ENCODE measurements around the gene CHRFAM7A.
"Not testable (repeated sequence)": the region's sequence is repeated elsewhere in the genome, so short reads cannot be mapped to it uniquely, and the experiment has no call there.

Gene CHRFAM7A

DNA sequence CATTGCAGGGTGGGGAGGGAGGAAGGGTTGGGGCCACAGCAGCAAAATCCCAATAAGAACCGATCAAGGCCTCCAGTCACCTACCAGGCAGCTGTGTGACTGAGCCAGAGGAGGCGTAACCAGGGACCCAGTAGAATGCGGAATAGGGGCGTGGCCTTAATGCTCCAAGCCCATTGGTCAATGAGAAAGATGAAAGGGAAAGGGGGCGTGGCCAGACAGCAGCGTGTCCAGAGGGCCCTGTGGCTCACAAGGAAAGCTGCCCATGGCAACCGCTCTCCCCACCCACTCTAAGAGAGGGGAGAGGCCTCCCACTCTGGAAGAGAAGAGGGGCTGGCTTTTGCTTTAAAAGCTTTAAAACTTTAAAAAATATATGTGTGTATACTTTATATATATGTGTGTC is 20.8 kb upstream of the CHRFAM7A start, which contains the start of gene GOLGA8R:
Gene GOLGA8R, minus strand, starts transcription at position 101 of the 400 bp plus-strand sequence. Its CDS starts 98 bp downstream, at position 3.
- not testable (repeated sequence) for H2BK120ac ChIP-seq (ENCODE audit: low read depth, low read length); H4K8ac ChIP-seq (ENCODE audit: low read length); H3K9me3 ChIP-seq (ENCODE audit: control insufficient read depth, low read length); H3K18ac ChIP-seq (ENCODE audit: low read depth in 1 of 2, low read length in 2 of 2); H4K91ac ChIP-seq (ENCODE audit: low read length); H2BK12ac ChIP-seq (ENCODE audit: low read length in 2 of 2); H3K4ac ChIP-seq (ENCODE audit: low read depth in 1 of 2, low read length in 2 of 2); H3K36me3 ChIP-seq (ENCODE audit: control insufficient read depth in 1 of 2, insufficient read depth in 2 of 2, low read depth in 1 of 2, low read length in 2 of 2); H3K4me3 ChIP-seq (ENCODE audit: insufficient read depth in 1 of 2, low read depth in 1 of 2, low read length in 2 of 2); H3K23ac ChIP-seq (ENCODE audit: low read length in 2 of 2); H3K27ac ChIP-seq (ENCODE audit: low read length, poor library complexity, severe bottlenecking); H3K79me1 ChIP-seq (replicated peaks; ENCODE audit: low read length, poor library complexity, severe bottlenecking); H3K14ac ChIP-seq (ENCODE audit: low read length in 2 of 2); H3K4me2 ChIP-seq (ENCODE audit: low read length, poor library complexity, severe bottlenecking); H3K9ac ChIP-seq (ENCODE audit: low read length); H3K4me1 ChIP-seq (ENCODE audit: control insufficient read depth, insufficient read depth, low read depth, low read length); H2BK5ac ChIP-seq (ENCODE audit: low read depth, low read length, poor library complexity, severe bottlenecking); H2BK15ac ChIP-seq (ENCODE audit: low read depth, poor library complexity, severe bottlenecking); DNase-seq; H2AK5ac ChIP-seq (ENCODE audit: low read length, severe bottlenecking); H3K27me3 ChIP-seq (ENCODE audit: control insufficient read depth in 1 of 2, insufficient read depth in 1 of 2, low read length in 2 of 2); H2AFZ ChIP-seq (ENCODE audit: low read depth, low read length)
- no CpG with 5 or more reads among the region's 7 CpGs for WGBS

DNA sequence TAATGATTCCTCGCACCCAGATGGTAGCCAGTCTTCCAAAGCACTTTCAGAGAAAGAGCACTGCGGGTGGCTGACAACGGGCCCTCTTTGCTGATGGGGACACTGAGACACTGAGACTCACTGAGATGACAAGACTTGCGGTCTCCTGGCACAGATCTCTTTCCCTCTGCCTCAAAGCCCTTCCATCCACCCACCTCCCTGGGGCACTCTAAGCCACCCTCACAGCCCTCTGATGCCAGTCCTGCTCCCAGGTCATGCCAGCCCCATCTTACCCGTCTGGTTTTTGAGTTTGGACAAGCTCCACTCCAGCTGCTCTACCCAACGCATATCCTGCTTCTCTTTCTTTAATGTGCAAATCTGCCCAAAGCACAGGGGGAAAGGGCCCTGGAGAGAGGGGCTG is 14.3 kb upstream of the CHRFAM7A start:
- not testable (repeated sequence) for H3K4ac ChIP-seq (ENCODE audit: low read depth in 1 of 2, low read length in 2 of 2); H2BK12ac ChIP-seq (ENCODE audit: low read length in 2 of 2); H3K18ac ChIP-seq (ENCODE audit: low read depth in 1 of 2, low read length in 2 of 2); H2BK120ac ChIP-seq (ENCODE audit: low read depth, low read length); H3K23ac ChIP-seq (ENCODE audit: low read length in 2 of 2); H3K9ac ChIP-seq (ENCODE audit: low read length); H3K9me3 ChIP-seq (ENCODE audit: control insufficient read depth, low read length); H3K79me1 ChIP-seq (replicated peaks; ENCODE audit: low read length, poor library complexity, severe bottlenecking); H3K27me3 ChIP-seq (ENCODE audit: control insufficient read depth in 1 of 2, insufficient read depth in 1 of 2, low read length in 2 of 2); H4K91ac ChIP-seq (ENCODE audit: low read length); H2BK5ac ChIP-seq (ENCODE audit: low read depth, low read length, poor library complexity, severe bottlenecking); H3K4me1 ChIP-seq (ENCODE audit: control insufficient read depth, insufficient read depth, low read depth, low read length); H2AFZ ChIP-seq (ENCODE audit: low read depth, low read length); H2AK5ac ChIP-seq (ENCODE audit: low read length, severe bottlenecking); H3K36me3 ChIP-seq (ENCODE audit: control insufficient read depth in 1 of 2, insufficient read depth in 2 of 2, low read depth in 1 of 2, low read length in 2 of 2); H3K4me2 ChIP-seq (ENCODE audit: low read length, poor library complexity, severe bottlenecking); H3K4me3 ChIP-seq (ENCODE audit: insufficient read depth in 1 of 2, low read depth in 1 of 2, low read length in 2 of 2); H2BK15ac ChIP-seq (ENCODE audit: low read depth, poor library complexity, severe bottlenecking); H4K8ac ChIP-seq (ENCODE audit: low read length); DNase-seq; H3K27ac ChIP-seq (ENCODE audit: low read length, poor library complexity, severe bottlenecking)
- H3K14ac ChIP-seq (ENCODE audit: low read length in 2 of 2): peak overlapping the region in 1 of 2 experiments; percentile 41
- WGBS: 81% methylated on average over 4 of the region's 6 CpGs

DNA sequence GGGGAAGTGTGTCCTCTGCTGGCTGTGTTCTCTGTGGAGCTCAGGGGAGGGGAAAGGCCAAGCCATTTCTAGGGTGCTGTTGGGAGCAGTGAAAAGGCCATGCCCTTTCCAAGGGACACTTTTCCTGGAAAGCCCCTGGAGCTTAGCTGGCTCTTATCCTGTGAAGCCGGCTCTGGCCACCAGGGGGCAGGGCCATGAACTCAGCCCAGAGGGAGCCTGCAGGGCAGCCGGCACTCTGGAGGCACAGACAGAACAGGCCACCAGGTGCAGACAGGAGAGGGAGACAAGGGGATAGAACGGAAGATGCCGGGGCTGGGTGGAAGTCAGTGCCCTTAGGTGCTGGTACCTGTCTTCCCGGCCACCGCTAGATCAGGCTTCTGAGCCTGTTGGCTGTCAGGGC is 5.6 kb upstream of the CHRFAM7A start:
- not testable (repeated sequence) for DNase-seq; H3K79me1 ChIP-seq (replicated peaks; ENCODE audit: low read length, poor library complexity, severe bottlenecking); H2BK5ac ChIP-seq (ENCODE audit: low read depth, low read length, poor library complexity, severe bottlenecking); H3K27me3 ChIP-seq (ENCODE audit: control insufficient read depth in 1 of 2, insufficient read depth in 1 of 2, low read length in 2 of 2); H2BK12ac ChIP-seq (ENCODE audit: low read length in 2 of 2); H3K4ac ChIP-seq (ENCODE audit: low read depth in 1 of 2, low read length in 2 of 2); H2BK120ac ChIP-seq (ENCODE audit: low read depth, low read length); H3K4me2 ChIP-seq (ENCODE audit: low read length, poor library complexity, severe bottlenecking); H2AFZ ChIP-seq (ENCODE audit: low read depth, low read length); H3K9ac ChIP-seq (ENCODE audit: low read length); H3K18ac ChIP-seq (ENCODE audit: low read depth in 1 of 2, low read length in 2 of 2); H4K91ac ChIP-seq (ENCODE audit: low read length); H3K4me1 ChIP-seq (ENCODE audit: control insufficient read depth, insufficient read depth, low read depth, low read length); H3K9me3 ChIP-seq (ENCODE audit: control insufficient read depth, low read length); H4K8ac ChIP-seq (ENCODE audit: low read length); H3K36me3 ChIP-seq (ENCODE audit: control insufficient read depth in 1 of 2, insufficient read depth in 2 of 2, low read depth in 1 of 2, low read length in 2 of 2); H2BK15ac ChIP-seq (ENCODE audit: low read depth, poor library complexity, severe bottlenecking); H3K27ac ChIP-seq (ENCODE audit: low read length, poor library complexity, severe bottlenecking); H3K4me3 ChIP-seq (ENCODE audit: insufficient read depth in 1 of 2, low read depth in 1 of 2, low read length in 2 of 2); H3K14ac ChIP-seq (ENCODE audit: low read length in 2 of 2); H2AK5ac ChIP-seq (ENCODE audit: low read length, severe bottlenecking); H3K23ac ChIP-seq (ENCODE audit: low read length in 2 of 2)
- no CpG with 5 or more reads among the region's 6 CpGs for WGBS

DNA sequence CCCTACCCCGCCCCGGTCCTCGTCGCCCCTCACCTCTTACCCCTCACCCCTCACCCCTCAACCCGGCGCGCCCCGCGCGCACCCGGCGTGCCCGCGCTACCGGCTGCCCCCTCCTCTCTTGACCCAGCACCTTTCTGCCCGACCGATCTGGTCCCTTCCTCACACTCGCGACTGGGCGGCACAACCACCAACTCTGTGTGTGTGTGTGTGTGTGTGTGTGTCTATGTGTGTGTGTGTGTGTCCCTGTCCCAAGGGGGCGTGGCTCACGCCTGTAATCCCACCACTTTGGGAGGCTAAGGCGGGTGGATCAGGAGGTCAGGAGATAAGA is 288 bp upstream of the CHRFAM7A start:
- not testable (repeated sequence) for H2BK5ac ChIP-seq (ENCODE audit: low read depth, low read length, poor library complexity, severe bottlenecking); H3K23ac ChIP-seq (ENCODE audit: low read length in 2 of 2); H3K18ac ChIP-seq (ENCODE audit: low read depth in 1 of 2, low read length in 2 of 2); H3K4me1 ChIP-seq (ENCODE audit: control insufficient read depth, insufficient read depth, low read depth, low read length); H3K79me1 ChIP-seq (replicated peaks; ENCODE audit: low read length, poor library complexity, severe bottlenecking); H2AFZ ChIP-seq (ENCODE audit: low read depth, low read length); H3K9me3 ChIP-seq (ENCODE audit: control insufficient read depth, low read length); H3K27me3 ChIP-seq (ENCODE audit: control insufficient read depth in 1 of 2, insufficient read depth in 1 of 2, low read length in 2 of 2); H2BK12ac ChIP-seq (ENCODE audit: low read length in 2 of 2); H4K91ac ChIP-seq (ENCODE audit: low read length); H4K8ac ChIP-seq (ENCODE audit: low read length); H3K4me3 ChIP-seq (ENCODE audit: insufficient read depth in 1 of 2, low read depth in 1 of 2, low read length in 2 of 2); H3K4ac ChIP-seq (ENCODE audit: low read depth in 1 of 2, low read length in 2 of 2); H3K9ac ChIP-seq (ENCODE audit: low read length); DNase-seq; H3K27ac ChIP-seq (ENCODE audit: low read length, poor library complexity, severe bottlenecking); H2AK5ac ChIP-seq (ENCODE audit: low read length, severe bottlenecking); H2BK120ac ChIP-seq (ENCODE audit: low read depth, low read length); H3K4me2 ChIP-seq (ENCODE audit: low read length, poor library complexity, severe bottlenecking); H3K14ac ChIP-seq (ENCODE audit: low read length in 2 of 2); H3K36me3 ChIP-seq (ENCODE audit: control insufficient read depth in 1 of 2, insufficient read depth in 2 of 2, low read depth in 1 of 2, low read length in 2 of 2); H2BK15ac ChIP-seq (ENCODE audit: low read depth, poor library complexity, severe bottlenecking)
- no CpG with 5 or more reads among the region's 23 CpGs for WGBS

Measured in mesenchymal stem cell (in vitro differentiated cells and primary cell).